ENCODE measurements around the gene DIO3.

The DIO3 gene

GRCh38 chr14:101561145-101561896, at the start of gene DIO3:
Gene DIO3, plus strand, starts transcription at chr14:101561495.
- DNase-seq = no peak

- no peak for DNase-seq
Observed at GRCh38 chr14:101511620-101512375, 49.5 kb upstream of the DIO3 start.

GRCh38 chr14:101512376-101512695, 49.0 kb upstream of the DIO3 start:
- DNase-seq = no peak

GRCh38 chr14:101514136-101514535, 47.2 kb upstream of the DIO3 start:
- DNase-seq = no peak

GRCh38 chr14:101516401-101516800, 44.9 kb upstream of the DIO3 start:
- no peak for DNase-seq

GRCh38 chr14:101518611-101519473, 42.5 kb upstream of the DIO3 start:
- no peak for DNase-seq

- no peak for DNase-seq
Observed at GRCh38 chr14:101520621-101521472, 40.4 kb upstream of the DIO3 start.

- DNase-seq = no peak
Observed at GRCh38 chr14:101521473-101521915, 39.8 kb upstream of the DIO3 start.

GRCh38 chr14:101521978-101522377, 39.3 kb upstream of the DIO3 start:
- DNase-seq = no peak

- no peak for DNase-seq
Observed at GRCh38 chr14:101525640-101526527, 35.4 kb upstream of the DIO3 start.

- DNase-seq = no peak
Observed at GRCh38 chr14:101527987-101528386, 33.3 kb upstream of the DIO3 start.

- no peak for DNase-seq
Observed at GRCh38 chr14:101529079-101529478, 32.2 kb upstream of the DIO3 start.

GRCh38 chr14:101534198-101534597, 27.1 kb upstream of the DIO3 start:
- no peak for DNase-seq

GRCh38 chr14:101535232-101535631, 26.1 kb upstream of the DIO3 start:
- DNase-seq = no peak

GRCh38 chr14:101535701-101536207, 25.5 kb upstream of the DIO3 start:
- no peak for DNase-seq

GRCh38 chr14:101537286-101537685, 24.0 kb upstream of the DIO3 start:
- no peak for DNase-seq

- DNase-seq = no peak
Observed at GRCh38 chr14:101538878-101539277, 22.4 kb upstream of the DIO3 start.

- DNase-seq = no peak
Observed at GRCh38 chr14:101539880-101540279, 21.4 kb upstream of the DIO3 start.

GRCh38 chr14:101540481-101541462, 20.5 kb upstream of the DIO3 start:
- DNase-seq = no peak

GRCh38 chr14:101542391-101542790, 18.9 kb upstream of the DIO3 start:
- DNase-seq = no peak
